ENCODE measurements around the gene OR4F15.

The OR4F15 gene

DNA sequence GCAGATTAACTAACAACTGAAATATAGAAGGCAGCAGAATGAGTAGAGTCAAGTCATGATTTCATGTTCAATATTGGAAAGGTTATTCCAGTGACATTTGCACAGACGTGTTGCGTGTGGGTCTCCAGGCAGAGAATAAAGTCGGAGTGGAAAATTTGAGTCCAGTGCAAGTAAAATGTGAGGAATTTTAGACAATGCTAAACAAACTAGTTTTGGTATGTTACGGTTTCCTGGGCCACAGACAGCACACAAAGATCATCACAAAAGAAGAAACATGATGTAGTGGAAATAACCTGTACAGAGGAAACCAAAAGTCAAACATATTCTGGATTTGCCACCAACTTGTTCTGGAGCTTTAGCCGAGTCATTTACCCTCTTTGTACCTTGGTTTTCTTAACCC lies 8.3 kb upstream of the OR4F15 start:
- DNase-seq (ENCODE audit: low read depth in 1 of 2, low spot score in 1 of 2), result no peak

GRCh38 chr15:101804375-101804774 lies 7.6 kb upstream of the OR4F15 start:
- no peak for DNase-seq (ENCODE audit: low read depth in 1 of 2, low spot score in 1 of 2)

DNA sequence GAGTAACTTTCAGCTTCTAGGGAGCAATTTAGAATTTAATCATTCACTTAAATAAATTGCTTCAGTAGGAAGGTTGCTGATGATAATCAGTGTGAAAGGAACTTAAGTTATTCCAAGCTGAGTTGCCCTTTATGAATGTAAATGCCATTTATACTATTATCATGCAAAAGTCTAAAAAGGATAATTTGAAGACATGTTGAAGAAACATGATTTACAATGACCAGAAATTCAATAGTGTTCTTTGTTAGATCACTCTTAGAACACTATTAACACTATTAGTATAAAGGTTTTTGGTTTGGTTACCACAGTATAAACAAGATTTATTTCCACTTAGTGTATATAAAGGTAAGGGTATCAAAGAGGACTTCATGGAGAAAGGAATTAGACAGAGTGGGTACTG lies 7.1 kb upstream of the OR4F15 start:
- DNase-seq (ENCODE audit: low read depth in 1 of 2, low spot score in 1 of 2), result no peak

- DNase-seq (ENCODE audit: low read depth in 1 of 2, low spot score in 1 of 2), result no peak
Observed at GRCh38 chr15:101805605-101806345, 6.2 kb upstream of the OR4F15 start.

- no peak for DNase-seq (ENCODE audit: low read depth in 1 of 2, low spot score in 1 of 2)
Observed at GRCh38 chr15:101807345-101807945, 4.6 kb upstream of the OR4F15 start.

- no peak for DNase-seq (ENCODE audit: low read depth in 1 of 2, low spot score in 1 of 2)
Observed at GRCh38 chr15:101808201-101808600, 3.8 kb upstream of the OR4F15 start.

- DNase-seq (ENCODE audit: low read depth in 1 of 2, low spot score in 1 of 2), result no peak
Observed at GRCh38 chr15:101810456-101810855, 1.5 kb upstream of the OR4F15 start.

- no peak for DNase-seq (ENCODE audit: low read depth in 1 of 2, low spot score in 1 of 2)
Observed at GRCh38 chr15:101810876-101811275, 1.1 kb upstream of the OR4F15 start.

DNA sequence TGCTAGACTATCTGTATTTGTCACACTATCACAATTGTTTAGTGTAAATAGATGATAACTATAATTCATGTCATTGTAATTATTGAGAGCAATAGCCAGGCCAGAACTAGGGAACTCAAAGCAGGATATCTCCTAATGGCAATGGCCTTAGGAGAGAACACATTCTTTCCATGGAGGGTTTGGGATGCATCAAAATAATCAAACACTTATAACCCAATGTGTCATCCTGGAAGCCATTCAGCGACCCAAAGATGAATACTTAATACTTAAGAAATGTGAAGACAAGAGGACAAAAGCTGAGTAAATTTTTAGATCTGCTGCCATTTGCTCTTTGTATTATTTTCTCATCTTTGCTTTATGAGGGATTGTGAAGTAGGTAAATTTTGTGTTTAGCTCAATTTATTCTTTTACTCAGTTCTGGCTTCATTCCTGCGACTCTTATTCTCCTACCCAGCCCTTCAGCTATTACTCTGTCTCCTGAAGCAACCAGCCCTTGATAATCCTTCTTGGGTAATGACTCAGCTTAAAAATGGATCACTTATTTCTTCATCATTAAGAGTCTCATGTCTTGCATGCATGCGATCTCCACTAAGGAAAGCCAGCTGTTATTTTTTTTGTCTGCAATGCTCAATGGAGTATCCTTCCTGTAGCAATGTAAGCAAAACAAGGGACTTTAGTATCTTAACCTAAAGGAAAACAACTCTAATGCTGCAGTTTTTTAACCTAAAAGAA lies 2.0 kb downstream of the OR4F15 start:
- DNase-seq (ENCODE audit: low read depth in 1 of 2, low spot score in 1 of 2), result no peak

DNA sequence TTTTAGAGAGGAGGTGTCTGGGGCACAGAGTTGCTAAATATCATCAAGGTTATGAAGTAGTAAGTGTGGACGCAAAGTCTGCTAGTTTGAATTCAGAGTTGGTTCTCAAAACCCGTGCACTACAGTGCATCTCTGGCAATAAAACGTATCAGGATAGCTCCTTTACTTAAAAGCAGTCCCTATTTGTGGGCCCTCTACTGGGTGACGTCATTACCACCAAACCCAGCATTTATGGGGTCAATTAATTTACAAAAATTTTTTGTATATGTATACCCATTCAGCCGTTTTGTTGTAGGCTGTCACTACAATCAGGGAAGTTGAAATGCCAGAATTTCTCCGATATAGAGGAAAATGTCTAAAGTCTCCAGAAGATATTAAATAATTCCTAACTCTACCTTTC lies 8.8 kb downstream of the OR4F15 start:
- DNase-seq (ENCODE audit: low read depth in 1 of 2, low spot score in 1 of 2), result no peak

- no peak for DNase-seq (ENCODE audit: low read depth in 1 of 2, low spot score in 1 of 2)
Observed at GRCh38 chr15:101827257-101827656, 15.3 kb downstream of the OR4F15 start.

DNA sequence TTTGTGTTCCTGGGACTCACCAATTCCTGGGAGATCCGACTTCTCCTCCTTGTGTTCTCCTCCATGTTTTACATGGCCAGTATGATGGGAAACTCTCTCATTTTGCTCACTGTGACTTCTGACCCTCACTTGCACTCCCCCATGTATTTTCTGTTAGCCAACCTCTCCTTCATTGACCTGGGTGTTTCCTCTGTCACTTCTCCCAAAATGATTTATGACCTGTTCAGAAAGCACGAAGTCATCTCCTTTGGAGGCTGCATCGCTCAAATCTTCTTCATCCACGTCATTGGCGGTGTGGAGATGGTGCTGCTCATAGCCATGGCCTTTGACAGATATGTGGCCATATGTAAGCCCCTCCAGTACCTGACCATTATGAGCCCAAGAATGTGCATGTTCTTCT lies 16.8 kb downstream of the OR4F15 start:
- no peak for DNase-seq (ENCODE audit: low read depth in 1 of 2, low spot score in 1 of 2)

- DNase-seq (ENCODE audit: low read depth in 1 of 2, low spot score in 1 of 2), result no peak
Observed at GRCh38 chr15:101841656-101842055, 29.7 kb downstream of the OR4F15 start.

GRCh38 chr15:101844916-101845315 lies 32.9 kb downstream of the OR4F15 start:
- DNase-seq (ENCODE audit: low read depth in 1 of 2, low spot score in 1 of 2), result no peak

- no peak for DNase-seq (ENCODE audit: low read depth in 1 of 2, low spot score in 1 of 2)
Observed at GRCh38 chr15:101852356-101852755, 40.4 kb downstream of the OR4F15 start.
